ENCODE data around the gene LEMD3. TPM values are rescaled to one million over a fixed set of nuclear protein-coding genes. Genes with fewer than 3 reads are reported as not detected.

Gene LEMD3
- total and polyA plus RNA-seq, 12 donors, result 7.1 to 52.1 (median 22.3) TPM

- Histone ChIP-seq H3K27ac (no peak overlapping the region), H3K36me3 (replicated peaks in 1 of 2) (no peaks in the 10 kb centered on the region), H3K4me3 (no peak overlapping the region), H3K27me3 (no peaks in the 10 kb centered on the region), H3K9me3 (replicated peaks in 1 of 3) (no peaks in the 10 kb centered on the region), H3K4me1 (replicated peaks in 1 of 2) (peaks cover 0 to 36% of the 10 kb centered on the region in 2 donors)
- no peak for TF ChIP-seq CTCF (IDR thresholded peaks at IDR 0.05)
- TF ChIP-seq POLR2A (IDR thresholded peaks at IDR 0.05), result no peak
- DNase-seq, result no peak
- intact Hi-C loops (cut with DNase I), result no loop called here
Measured at GRCh38 chr12:65187665-65188064, 18.3 kb downstream of the LEMD3 start.

- H3K27ac ChIP-seq, result no peak overlapping the region
- no peaks in the 10 kb centered on the region for H3K27me3 ChIP-seq
- H3K36me3 ChIP-seq (replicated peaks in 1 of 2), result no peaks in the 10 kb centered on the region
- intact Hi-C loops (cut with DNase I), result no loop called here
- peaks cover 0 to 36% of the 10 kb centered on the region in 2 donors for H3K4me1 ChIP-seq (replicated peaks in 1 of 2)
- 71 to 82% (median 76%) methylated on average over 3 of the region's 3 CpGs for WGBS, 4 donors
- no peaks in the 10 kb centered on the region for H3K9me3 ChIP-seq (replicated peaks in 1 of 3)
- DNase-seq, result no peak
- TF ChIP-seq POLR2A (IDR thresholded peaks at IDR 0.05), result no peak
- H3K4me3 ChIP-seq, result no peak overlapping the region
Measured at GRCh38 chr12:65188179-65188701, 18.9 kb downstream of the LEMD3 start.

- Histone ChIP-seq H3K4me1 (replicated peaks in 1 of 2) (peaks cover 0 to 36% of the 10 kb centered on the region in 2 donors), H3K36me3 (replicated peaks in 1 of 2) (no peaks in the 10 kb centered on the region), H3K9me3 (replicated peaks in 1 of 3) (no peaks in the 10 kb centered on the region), H3K4me3 (no peak overlapping the region), H3K27me3 (no peaks in the 10 kb centered on the region), H3K27ac (no peak overlapping the region)
- no peak for DNase-seq
- TF ChIP-seq POLR2A (IDR thresholded peaks at IDR 0.05), result no peak
- no peak for TF ChIP-seq CTCF (IDR thresholded peaks at IDR 0.05)
- 61 to 76% (median 65%) methylated on average over 4 of the region's 4 CpGs for WGBS, 4 donors
- intact Hi-C loops (cut with DNase I), result no loop called here
Measured at GRCh38 chr12:65189028-65189718, 19.8 kb downstream of the LEMD3 start.

- Histone ChIP-seq H3K27me3 (no peaks in the 10 kb centered on the region), H3K9me3 (replicated peaks in 1 of 3) (no peaks in the 10 kb centered on the region), H3K4me3 (no peak overlapping the region), H3K27ac (no peak overlapping the region), H3K4me1 (replicated peaks in 1 of 2) (peaks cover 0 to 18% of the 10 kb centered on the region in 2 donors), H3K36me3 (replicated peaks in 1 of 2) (no peaks in the 10 kb centered on the region)
- no peak for DNase-seq
- WGBS, 4 donors, result 72 to 76% (median 74%) methylated on average over 9 of the region's 9 CpGs
- TF ChIP-seq CTCF (IDR thresholded peaks at IDR 0.05) (no peak), POLR2A (IDR thresholded peaks at IDR 0.05) (no peak)
- intact Hi-C loops (cut with DNase I), result no loop called here
Measured at GRCh38 chr12:65192963-65193516, 23.7 kb downstream of the LEMD3 start.
